Bronchial epithelial cell (primary cell): Measurements from ENCODE around the gene TMPRSS3. TPM values are rescaled to one million over a fixed set of nuclear protein-coding genes. Genes with fewer than 3 reads are reported as not detected.

Experiments used
- DNase-seq: peaks from one replicate; pipeline ENCODE4 v3.0.0-alpha.2; 2010; ENCODE audit warnings: low read depth
- FAIRE-seq: peaks from 2 replicates; lab custom pipeline; 2011; peaks lifted over from hg19 to GRCh38; lab: Jason Lieb, UNC
- H3K27me3 ChIP-seq: 2 replicates; pipeline ENCODE4 v1.5.1; 2011; ENCODE audit warnings: low read length; ENCODE audit not compliant: control insufficient read depth, insufficient read depth
- H3K36me3 ChIP-seq: 2 replicates; pipeline ENCODE4 v1.5.1; 2011; ENCODE audit warnings: low read length; ENCODE audit not compliant: control insufficient read depth, insufficient read depth
- H3K4me3 ChIP-seq: 2 replicates; pipeline ENCODE4 v1.5.1; 2011; ENCODE audit warnings: mild to moderate bottlenecking, low read depth, low read length, control low read depth
- CTCF ChIP-seq: IDR thresholded peaks from 2 replicates; pipeline ENCODE4 v1.5.1; 2011; ENCODE audit warnings: mild to moderate bottlenecking, moderate library complexity, low read length, control low read depth, inconsistent platforms; ENCODE audit not compliant: insufficient read depth, severe bottlenecking
- total RNA-seq: library from RNA; depleted of rRNA; stranded (reverse); fragments of >200 nt; gene quantifications from 2 replicates; pipeline ENCODE4 v1.2.1, GENCODE V29; 2014

Gene TMPRSS3
- total RNA-seq, 1 donor from 2014 or later, result under 0.01 TPM

GRCh38 chr21:42357307-42357706 lies 38.5 kb downstream of the TMPRSS3 start:
- Histone ChIP-seq H3K27me3 (peaks cover 1% of the 10 kb centered on the region), H3K36me3 (no peaks in the 10 kb centered on the region), H3K4me3 (no peak overlapping the region)
- FAIRE-seq (no peak), DNase-seq (peak; percentile 55)
- TF ChIP-seq CTCF, result no peak

GRCh38 chr21:42356650-42357049 lies 39.2 kb downstream of the TMPRSS3 start:
- no peak for FAIRE-seq
- TF ChIP-seq CTCF, result no peak
- no peaks in the 10 kb centered on the region for H3K36me3 ChIP-seq
- peaks cover 1% of the 10 kb centered on the region for H3K27me3 ChIP-seq
- H3K4me3 ChIP-seq, result no peak overlapping the region
- DNase-seq, result no peak

- Histone ChIP-seq H3K36me3 (no peaks in the 10 kb centered on the region), H3K27me3 (peaks cover 1% of the 10 kb centered on the region), H3K4me3 (no peak overlapping the region)
- no peak for FAIRE-seq
- no peak for DNase-seq
- TF ChIP-seq CTCF, result no peak
Measured at GRCh38 chr21:42356046-42356445, 39.8 kb downstream of the TMPRSS3 start.

GRCh38 chr21:42353623-42354022 lies 42.2 kb downstream of the TMPRSS3 start:
- FAIRE-seq (no peak), DNase-seq (no peak)
- Histone ChIP-seq H3K4me3 (no peak overlapping the region), H3K36me3 (no peaks in the 10 kb centered on the region), H3K27me3 (peaks cover 1% of the 10 kb centered on the region)
- no peak for TF ChIP-seq CTCF

- no peaks in the 10 kb centered on the region for H3K36me3 ChIP-seq
- TF ChIP-seq CTCF, result no peak
- FAIRE-seq, result no peak
- no peak for DNase-seq
- H3K27me3 ChIP-seq, result peaks cover 1% of the 10 kb centered on the region
- H3K4me3 ChIP-seq, result no peak overlapping the region
Measured at GRCh38 chr21:42352441-42353095, 43.3 kb downstream of the TMPRSS3 start.
